GM23338 (cell line): ENCODE measurements around the gene TLE2.

Experiments
- CREB1 ChIP-seq: fragments of 250-450 bp; sonication (Bioruptor Pico); IDR thresholded peaks from 2 replicates; pipeline ENCODE4 v1.5.0; 2020; ENCODE audit warnings: low read depth, mild to moderate bottlenecking, moderate library complexity
- CTCF ChIP-seq, 2 experiments: fragments of 200-600 bp in 1 of 2; sonication (generic) in 1 of 2; conservative IDR thresholded peaks; 2 replicates each; pipeline versions ENCODE4 v1.5.1 to v1.6.1; 2016 to 2017; ENCODE audit warnings: antibody characterized with exemption in 2 of 2, low read depth in 2 of 2, mild to moderate bottlenecking in 2 of 2, moderate library complexity in 1 of 2
- POLR2AphosphoS5 ChIP-seq: IDR thresholded peaks from 2 replicates; pipeline ENCODE4 v1.6.1; 2016; ENCODE audit warnings: antibody characterized with exemption, low read depth
- ZNF331 ChIP-seq: fragments of 250-450 bp; sonication (Bioruptor Pico); IDR thresholded peaks from 2 replicates; pipeline ENCODE4 v1.5.0; 2020; ENCODE audit warnings: low read depth, mild to moderate bottlenecking, moderate library complexity

GRCh38 chr19:3073931-3074595 lies 45.0 kb upstream of the TLE2 start:
- TF ChIP-seq POLR2AphosphoS5: no peak
- peak; percentile 28 to 67; a peak in 2 of 4 replicates for TF ChIP-seq CTCF (conservative IDR thresholded peaks at IDR 0.05; ENCODE audit: low read depth in 2 of 2)
- no peak for TF ChIP-seq ZNF331 (CRISPR knock-in tag)
- no peak for TF ChIP-seq CREB1
